Tibial nerve (tissue), 4 donors: Measurements from ENCODE around the gene SIAH3.

Experiments used
- CTCF ChIP-seq, 5 experiments: fragments of 200-600 bp in 3 of 5; fragments of 450-650 bp in 2 of 5; sonication (generic) in 3 of 5; IDR thresholded peaks; one replicate each; pipeline ENCODE4 v1.5.1; 2016 to 2019; ENCODE audit warnings: antibody characterized with exemption in 5 of 5, mild to moderate bottlenecking in 3 of 5, moderate library complexity in 2 of 5
- EP300 ChIP-seq, 2 donors: sonication (generic); formaldehyde crosslinking; IDR thresholded peaks; one replicate each; pipeline ENCODE4 v1.6.1; 2017; ENCODE audit warnings: antibody characterized with exemption in 2 of 2, mild to moderate bottlenecking in 1 of 2
- POLR2A ChIP-seq, 2 donors: fragments of 450-650 bp; IDR thresholded peaks; one replicate each; pipeline ENCODE4 v1.6.1; 2017; ENCODE audit warnings: antibody characterized with exemption in 2 of 2, mild to moderate bottlenecking in 2 of 2, moderate library complexity in 2 of 2

- no peak for TF ChIP-seq CTCF (IDR thresholded peaks at IDR 0.05)
- TF ChIP-seq POLR2A (IDR thresholded peaks at IDR 0.05), result no peak
- no peak for TF ChIP-seq EP300 (IDR thresholded peaks at IDR 0.05)
Observed at GRCh38 chr13:45765464-45765863, 86.1 kb downstream of the SIAH3 start.
